SH-SY5Y (cell line): ENCODE measurements around the gene DTNBP1.

Experiments used
- GATA2 ChIP-seq: IDR thresholded peaks from 2 replicates; pipeline ENCODE4 v1.6.1; 2011; ENCODE audit warnings: mild to moderate bottlenecking, low read depth, low read length
- GATA3 ChIP-seq: IDR thresholded peaks from 2 replicates; pipeline ENCODE4 v1.6.1; 2011; ENCODE audit warnings: low read depth, mild to moderate bottlenecking, low read length, moderate library complexity

Gene DTNBP1

GRCh38 chr6:15500078-15500740 lies 162.6 kb downstream of the DTNBP1 start:
- TF ChIP-seq GATA3 (no peak), GATA2 (no peak)

DNA sequence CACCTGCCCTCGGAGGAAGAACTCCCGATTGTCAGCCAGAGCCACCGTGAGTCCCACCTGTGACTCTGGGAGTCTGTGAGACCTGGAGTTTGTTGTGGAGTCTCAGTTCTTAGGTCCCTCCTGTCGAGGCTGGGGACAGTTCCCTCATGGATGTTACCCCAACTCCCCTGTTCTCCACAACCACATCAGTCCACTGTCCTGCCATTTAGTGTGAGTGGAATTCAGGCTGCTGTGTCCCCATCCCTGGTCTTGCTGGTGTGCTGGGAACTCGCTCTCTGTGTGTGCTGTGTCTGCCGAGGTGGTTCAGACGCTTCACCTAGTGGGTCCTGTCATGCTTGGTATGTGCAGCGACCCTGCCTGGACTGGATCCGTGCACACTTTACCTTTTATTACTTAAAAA lies 163.2 kb downstream of the DTNBP1 start:
- TF ChIP-seq GATA2 (no peak), GATA3 (no peak)

DNA sequence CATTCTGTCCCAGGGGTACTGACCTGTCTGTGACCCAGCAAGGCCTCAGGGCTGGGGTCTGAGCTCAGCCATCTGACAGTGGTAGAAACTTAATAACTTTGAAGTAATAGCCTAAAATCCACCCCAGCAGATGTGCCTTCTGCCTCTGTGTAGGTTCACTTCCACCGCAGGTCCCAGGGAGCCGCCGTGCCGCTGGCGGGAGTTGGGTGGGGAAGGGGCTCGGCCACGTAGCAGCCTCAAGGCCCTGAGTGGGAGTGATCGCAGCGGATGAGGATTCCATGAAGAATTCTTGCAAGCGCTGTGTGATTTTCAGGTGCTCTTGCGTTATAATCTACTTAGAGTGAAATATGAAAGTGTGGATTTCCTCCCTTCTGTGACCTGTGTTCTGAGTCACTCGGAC lies 163.7 kb downstream of the DTNBP1 start:
- TF ChIP-seq GATA2, result no peak
- no peak for TF ChIP-seq GATA3

DNA sequence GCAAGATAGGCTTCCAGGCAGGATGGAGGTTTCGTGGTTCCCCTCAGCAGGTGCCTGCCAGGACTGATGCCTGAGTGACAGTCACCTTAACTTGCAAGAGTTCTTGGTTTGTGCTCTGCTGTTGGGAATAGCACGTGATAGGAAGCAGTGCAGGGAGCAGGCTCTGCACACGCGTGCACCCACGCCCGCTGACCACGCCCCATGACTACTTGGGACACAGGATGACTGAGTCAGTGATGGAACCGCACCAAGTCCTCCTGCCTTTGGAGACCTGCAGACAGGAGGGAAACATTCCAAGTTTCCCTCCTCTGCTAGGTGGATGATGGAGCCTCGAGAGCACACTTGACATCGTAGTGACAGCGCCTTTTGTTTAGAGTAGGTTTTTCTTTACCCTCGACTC lies 164.2 kb downstream of the DTNBP1 start:
- TF ChIP-seq GATA2 (no peak), GATA3 (no peak)

DNA sequence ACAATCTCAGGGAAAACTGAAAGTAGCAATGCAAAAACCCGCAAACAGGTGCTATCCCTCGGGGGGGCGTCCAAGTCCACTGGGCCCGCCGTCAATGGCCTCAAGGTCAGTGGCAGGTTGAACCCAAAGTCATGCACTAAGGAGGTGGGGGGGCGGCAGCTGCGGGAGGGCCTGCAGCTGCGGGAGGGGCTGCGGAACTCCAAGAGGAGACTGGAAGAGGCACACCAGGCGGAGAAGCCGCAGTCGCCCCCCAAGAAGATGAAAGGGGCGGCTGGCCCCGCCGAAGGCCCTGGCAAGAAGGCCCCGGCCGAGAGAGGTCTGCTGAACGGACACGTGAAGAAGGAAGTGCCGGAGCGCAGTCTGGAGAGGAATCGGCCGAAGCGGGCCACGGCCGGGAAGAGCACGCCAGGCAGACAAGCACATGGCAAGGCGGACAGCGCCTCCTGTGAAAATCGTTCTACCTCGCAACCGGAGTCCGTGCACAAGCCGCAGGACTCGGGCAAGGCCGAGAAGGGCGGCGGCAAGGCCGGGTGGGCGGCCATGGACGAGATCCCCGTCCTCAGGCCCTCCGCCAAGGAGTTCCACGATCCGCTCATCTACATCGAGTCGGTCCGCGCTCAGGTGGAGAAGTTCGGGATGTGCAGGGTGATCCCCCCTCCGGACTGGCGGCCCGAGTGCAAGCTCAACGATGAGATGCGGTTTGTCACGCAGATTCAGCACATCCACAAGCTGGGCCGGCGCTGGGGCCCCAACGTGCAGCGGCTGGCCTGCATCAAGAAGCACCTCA lies 166.3 kb downstream of the DTNBP1 start:
- TF ChIP-seq GATA2 (no peak), GATA3 (no peak)

GRCh38 chr6:15495375-15495901 lies 167.4 kb downstream of the DTNBP1 start:
- TF ChIP-seq GATA3, result no peak
- TF ChIP-seq GATA2, result no peak

- TF ChIP-seq GATA2 (no peak), GATA3 (no peak)
These were observed 169.2 kb downstream of the DTNBP1 start for GRCh38 chr6:15493437-15494168.

DNA sequence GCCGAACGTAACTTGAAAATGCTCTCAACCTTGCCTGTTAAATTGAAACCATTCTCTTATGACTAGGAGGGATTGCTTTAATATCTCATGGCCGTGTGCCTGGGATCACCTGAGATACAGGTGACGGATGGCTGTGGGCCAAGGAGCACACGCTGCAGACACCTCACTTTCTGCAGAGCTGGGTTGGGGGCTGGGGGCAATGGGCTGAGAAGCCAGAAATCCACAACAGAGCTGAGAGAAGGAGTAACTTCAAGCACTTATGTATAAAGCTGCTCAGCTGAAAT lies 170.9 kb downstream of the DTNBP1 start:
- no peak for TF ChIP-seq GATA3
- no peak for TF ChIP-seq GATA2

DNA sequence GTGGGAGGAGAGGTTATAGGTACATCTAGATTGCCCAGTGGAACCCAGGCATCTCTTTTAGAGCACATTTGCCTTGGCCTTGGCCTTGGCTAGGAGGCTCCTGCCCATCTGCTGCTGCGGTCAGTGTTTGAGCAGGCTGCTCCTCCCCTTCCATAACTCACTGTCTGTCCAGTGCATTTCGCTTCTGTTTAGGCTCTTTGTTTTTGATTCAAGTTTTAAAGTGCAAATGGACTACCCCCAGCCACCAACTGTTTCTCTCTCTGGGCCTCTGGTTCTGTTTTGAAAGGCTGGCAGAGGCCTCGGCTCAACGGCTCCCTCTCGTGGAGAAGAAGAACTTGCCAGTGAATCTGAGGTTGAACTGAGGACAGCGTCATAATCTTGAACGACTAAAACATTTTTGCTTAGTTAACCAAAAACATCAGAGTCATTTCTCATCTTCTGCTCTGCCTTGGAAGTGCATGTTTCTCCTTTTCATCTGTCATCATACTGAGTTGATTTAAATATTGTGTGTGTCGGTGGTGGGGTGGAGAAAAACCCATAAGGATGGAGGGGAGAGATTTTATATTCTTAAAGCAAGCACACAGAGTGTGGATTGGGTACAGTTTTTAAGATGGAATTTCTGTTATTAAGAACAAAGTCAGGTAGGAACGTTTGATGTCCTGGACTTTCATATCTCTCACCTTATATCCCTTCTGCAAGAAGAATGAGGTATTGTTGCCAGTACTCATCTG lies 171.4 kb downstream of the DTNBP1 start:
- TF ChIP-seq GATA3 (no peak), GATA2 (no peak)

- TF ChIP-seq GATA2 (no peak), GATA3 (no peak)
These were observed 172.4 kb downstream of the DTNBP1 start for GRCh38 chr6:15490242-15491100.

GRCh38 chr6:15489261-15489962 lies 173.4 kb downstream of the DTNBP1 start:
- no peak for TF ChIP-seq GATA2
- no peak for TF ChIP-seq GATA3

- TF ChIP-seq GATA3, result no peak
- no peak for TF ChIP-seq GATA2
These were observed 175.6 kb downstream of the DTNBP1 start for GRCh38 chr6:15487262-15487661.

DNA sequence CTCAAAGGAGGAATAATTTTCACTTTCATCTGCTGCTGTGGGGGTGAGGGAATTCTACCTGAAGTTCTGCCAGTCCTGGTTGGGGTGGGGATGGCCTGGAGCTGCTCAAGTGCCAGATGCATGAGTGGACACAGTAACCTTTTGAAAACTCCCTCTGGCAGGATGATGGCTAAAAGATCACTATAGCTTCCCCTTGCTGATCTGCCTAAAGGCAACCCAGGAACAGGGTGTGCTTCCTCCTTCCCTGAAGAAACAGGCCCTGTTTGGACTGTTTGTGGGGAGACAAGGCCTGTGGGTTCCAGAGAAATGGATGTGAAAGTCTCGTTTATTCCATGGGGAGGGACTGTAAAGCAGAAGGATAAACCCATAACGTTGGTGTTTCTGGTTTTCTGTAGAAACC lies 176.9 kb downstream of the DTNBP1 start:
- TF ChIP-seq GATA3 (no peak), GATA2 (no peak)

DNA sequence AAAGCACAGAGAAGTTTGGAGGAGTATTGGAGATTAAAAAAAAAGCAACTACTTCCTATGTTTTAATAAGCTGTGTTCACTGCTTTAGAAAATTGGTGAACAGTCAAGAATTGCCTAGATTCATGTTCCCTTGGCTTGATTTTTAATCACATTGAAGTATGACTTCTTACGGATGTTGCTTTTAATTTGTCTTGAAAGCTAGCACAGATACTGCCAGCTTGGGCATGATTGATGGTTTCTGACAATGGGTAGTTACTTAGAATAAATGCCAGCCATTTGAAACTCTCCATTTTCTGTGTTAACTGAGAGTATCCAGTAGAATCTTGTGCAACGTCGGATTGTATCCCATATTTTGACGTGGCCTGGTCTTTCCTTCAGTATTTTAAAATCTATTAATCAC lies 178.0 kb downstream of the DTNBP1 start:
- no peak for TF ChIP-seq GATA2
- TF ChIP-seq GATA3, result no peak

GRCh38 chr6:15484140-15484539 lies 178.7 kb downstream of the DTNBP1 start:
- no peak for TF ChIP-seq GATA2
- no peak for TF ChIP-seq GATA3
